Tibial artery (tissue), 4 donors: Measurements from ENCODE around the gene STAT3.

Experiments used
- DNase-seq, 2 donors: peaks; one replicate each; pipeline ENCODE4 v3.0.0-alpha.2; 2019
- H3K27ac ChIP-seq, 2 donors: fragments of 200-600 bp; sonication (generic) in 1 of 2; 1 replicate in 1 of 2; 2 replicates in 1 of 2; pipeline ENCODE4 v1.5.1; 2018 to 2019; ENCODE audit warnings: mild to moderate bottlenecking in 1 of 2
- H3K27me3 ChIP-seq, 2 donors: fragments of 200-600 bp; sonication (generic) in 1 of 2; one replicate each; pipeline versions ENCODE4 v1.5.1 to v1.6.0; 2016 to 2019
- H3K36me3 ChIP-seq, 3 donors: fragments of 200-600 bp; sonication (generic) in 2 of 3; one replicate each; pipeline ENCODE4 v1.5.1; 2016 to 2019; ENCODE audit warnings: mild to moderate bottlenecking in 2 of 3
- H3K4me1 ChIP-seq, 4 donors: fragments of 200-600 bp; sonication (generic) in 2 of 4; 1 replicate in 3 of 4; 2 replicates in 1 of 4; pipeline ENCODE4 v1.5.1; 2016 to 2019
- H3K4me3 ChIP-seq, 2 donors: fragments of 200-600 bp; sonication (generic) in 1 of 2; 1 replicate in 1 of 2; 2 replicates in 1 of 2; pipeline ENCODE4 v1.5.1; 2018 to 2019; ENCODE audit warnings: mild to moderate bottlenecking in 2 of 2
- H3K9me3 ChIP-seq, 3 donors: fragments of 200-600 bp; sonication (generic) in 1 of 3; one replicate each; pipeline ENCODE4 v1.5.1; 2016 to 2019
- CTCF ChIP-seq, 2 experiments: fragments of 200-600 bp in 1 of 2; fragments of 450-650 bp in 1 of 2; IDR thresholded peaks; one replicate each; pipeline ENCODE4 v1.5.1; 2017 to 2019; ENCODE audit warnings: antibody characterized with exemption in 2 of 2, mild to moderate bottlenecking in 1 of 2, moderate library complexity in 1 of 2
- intact Hi-C: fragments of 100-400 bp; cut with DNase I; formaldehyde crosslinking; loops from one replicate; pipeline ENCODE4 v1.15.0; 2023; ENCODE audit warnings: low total_unique reads

Gene STAT3

DNA sequence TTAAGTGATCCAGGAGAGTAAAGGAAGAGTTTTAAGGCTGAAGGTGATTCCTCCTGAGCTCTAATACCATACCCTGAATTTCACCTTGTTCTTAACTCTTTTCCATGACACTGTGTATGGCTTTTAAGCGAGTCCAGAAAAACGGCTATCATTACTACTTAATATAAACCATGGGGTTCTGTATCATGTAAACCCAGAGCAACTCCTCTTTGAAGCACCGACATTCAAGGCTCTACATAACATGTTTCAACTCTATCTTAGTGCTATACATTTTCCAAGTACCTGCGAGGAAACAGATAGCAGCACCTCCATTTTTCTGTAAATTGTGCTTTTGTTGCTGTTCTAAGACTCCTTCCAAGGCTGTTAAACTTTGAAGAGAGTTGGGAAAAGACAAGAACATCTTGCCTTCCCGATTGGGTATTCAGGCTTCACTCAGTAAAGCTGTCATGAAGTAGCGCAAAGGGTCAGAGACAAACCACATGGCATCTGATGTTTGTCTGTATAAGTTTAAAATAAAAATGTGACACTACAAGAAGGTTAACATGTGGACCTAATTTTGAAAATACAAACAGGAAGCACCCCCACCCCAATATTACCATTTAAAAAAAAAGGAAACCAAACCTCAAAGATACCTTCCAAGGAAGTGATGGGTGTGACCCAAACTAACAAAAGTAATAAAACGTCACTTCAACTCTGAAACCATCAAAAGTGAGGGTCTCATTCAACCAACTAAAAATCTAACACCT lies 115.9 kb downstream of the STAT3 start:
- H3K27ac ChIP-seq: no peak overlapping the region
- H3K4me1 ChIP-seq: peaks cover 0 to 43% (median 10%) of the 10 kb centered on the region in 4 donors

DNA sequence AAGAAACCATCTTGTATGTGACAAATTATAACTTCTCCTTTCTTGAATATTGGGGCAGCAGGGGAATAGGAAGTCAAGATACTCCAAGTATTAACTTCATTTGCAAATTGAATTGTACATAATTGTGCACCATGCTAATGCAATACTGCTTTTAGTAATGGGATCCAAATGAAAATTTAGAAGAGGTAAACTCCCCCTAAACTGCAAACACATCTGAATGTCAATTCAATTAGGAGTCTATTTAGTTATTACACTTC lies 116.5 kb downstream of the STAT3 start:
- no peak for TF ChIP-seq CTCF (IDR thresholded peaks at IDR 0.05)
- Histone ChIP-seq H3K4me1 (peaks cover 0 to 37% (median 6%) of the 10 kb centered on the region in 4 donors), H3K9me3 (no peaks in the 10 kb centered on the region), H3K36me3 (no peaks in the 10 kb centered on the region), H3K27me3 (no peaks in the 10 kb centered on the region), H3K27ac (no peak overlapping the region), H3K4me3 (no peak overlapping the region)
- intact Hi-C loops: no loop called here
- DNase-seq: no peak

More for the DNA sequence above, 115.9 kb downstream of the STAT3 start:
- DNase-seq: no peak
- Histone ChIP-seq H3K9me3 (no peaks in the 10 kb centered on the region), H3K27me3 (no peaks in the 10 kb centered on the region), H3K4me3 (no peak overlapping the region), H3K36me3 (no peaks in the 10 kb centered on the region)
- intact Hi-C loops: no loop called here
- no peak for TF ChIP-seq CTCF (IDR thresholded peaks at IDR 0.05)

DNA sequence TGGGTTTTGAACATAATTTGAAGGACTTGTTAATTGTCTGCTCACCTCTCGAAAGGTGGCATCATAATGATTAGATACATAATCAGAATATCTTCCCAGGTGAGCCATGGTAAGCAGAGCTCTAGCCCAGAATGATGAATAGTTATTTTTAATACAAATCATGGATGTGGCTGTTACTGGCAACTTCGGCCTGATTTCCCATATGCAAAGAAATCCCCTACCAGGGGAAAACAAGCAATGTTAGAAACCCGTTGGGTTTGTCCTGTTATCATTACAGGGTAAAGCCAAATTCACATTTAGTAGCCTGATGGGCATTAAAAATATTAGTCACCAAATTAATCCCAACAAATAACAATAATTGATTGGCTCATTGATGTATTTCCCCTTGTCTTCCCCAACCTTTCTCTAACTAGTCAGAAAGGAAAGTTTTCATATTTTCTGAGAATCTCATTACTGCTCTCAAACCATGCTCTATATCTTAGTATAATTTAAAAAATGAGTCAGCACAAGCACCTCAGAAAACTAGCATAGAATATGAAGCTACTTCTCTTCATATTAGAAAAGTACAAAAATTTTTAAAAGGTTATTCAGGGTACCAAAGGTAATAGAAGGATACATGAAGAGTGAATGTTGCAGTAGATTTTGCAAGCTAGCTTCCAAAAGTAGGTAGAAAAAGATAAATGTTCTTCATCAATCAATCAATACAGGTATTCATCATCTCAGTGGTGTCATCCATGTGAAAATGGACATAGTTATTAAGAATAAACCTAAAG lies 117.0 kb downstream of the STAT3 start:
- no peak for TF ChIP-seq CTCF (IDR thresholded peaks at IDR 0.05)
- intact Hi-C loops: no loop called here
- no peaks in the 10 kb centered on the region for H3K9me3 ChIP-seq
- no peak overlapping the region for H3K27ac ChIP-seq
- H3K36me3 ChIP-seq: no peaks in the 10 kb centered on the region
- H3K27me3 ChIP-seq: no peaks in the 10 kb centered on the region
- DNase-seq: no peak
- peaks cover 0 to 35% (median 6%) of the 10 kb centered on the region in 4 donors for H3K4me1 ChIP-seq
- H3K4me3 ChIP-seq: no peak overlapping the region

- DNase-seq: no peak
- Histone ChIP-seq H3K27ac (no peak overlapping the region), H3K4me1 (peaks cover 0 to 35% (median 6%) of the 10 kb centered on the region in 4 donors), H3K27me3 (no peaks in the 10 kb centered on the region), H3K4me3 (no peak overlapping the region), H3K36me3 (no peaks in the 10 kb centered on the region), H3K9me3 (no peaks in the 10 kb centered on the region)
- intact Hi-C loops: no loop called here
- no peak for TF ChIP-seq CTCF (IDR thresholded peaks at IDR 0.05)
Measured at GRCh38 chr17:42270596-42270995, 117.6 kb downstream of the STAT3 start.

DNA sequence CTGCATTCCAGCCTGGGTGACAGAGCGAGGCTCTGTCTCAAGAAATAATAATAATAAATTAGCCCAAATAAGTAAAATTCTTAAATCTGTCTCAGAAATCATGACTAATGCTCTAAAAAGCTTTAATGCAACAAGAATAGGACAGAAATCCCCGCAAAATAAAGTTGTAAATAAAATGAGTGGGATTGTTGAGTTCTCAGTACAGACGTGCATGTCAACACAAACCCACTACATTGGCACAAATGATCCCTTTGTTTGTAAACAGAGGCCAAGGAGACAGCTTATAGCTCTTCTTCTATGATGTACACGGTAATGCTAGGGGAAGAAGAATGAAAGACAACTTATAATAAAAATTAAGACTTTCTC lies 118.1 kb downstream of the STAT3 start:
- no peak overlapping the region for H3K27ac ChIP-seq

More for the DNA sequence above, 118.1 kb downstream of the STAT3 start:
- Histone ChIP-seq H3K4me3 (no peak overlapping the region), H3K36me3 (no peaks in the 10 kb centered on the region), H3K27me3 (no peaks in the 10 kb centered on the region), H3K4me1 (peaks cover 0 to 35% (median 6%) of the 10 kb centered on the region in 4 donors), H3K9me3 (no peaks in the 10 kb centered on the region)
- DNase-seq: no peak
- TF ChIP-seq CTCF (IDR thresholded peaks at IDR 0.05): no peak
- intact Hi-C loops: no loop called here
